Stimulated activated CD8-positive, alpha-beta memory T cell treated with anti-CD3 and anti-CD28 coated beads, Interleukin-7, amount 100 ng/mL, for 1 hour (primary cell): ENCODE measurements around the gene ANKRD55.
"Not testable (repeated sequence)": the region's sequence is repeated elsewhere in the genome, so short reads cannot be mapped to it uniquely, and the experiment has no call there.

ENCODE experiments used
- DNase-seq, 2 donors: peaks; one replicate each; pipeline ENCODE4 v3.0.0-alpha.2; 2020; ENCODE audit warnings: low read depth in 2 of 2

Gene ANKRD55

GRCh38 chr5:56102889-56103288 is 130.2 kb downstream of the ANKRD55 start:
- no peak for DNase-seq

- not testable (repeated sequence) for DNase-seq
Measured at GRCh38 chr5:56102207-56102606, 130.9 kb downstream of the ANKRD55 start.

- DNase-seq = no peak
Measured at GRCh38 chr5:56101180-56101579, 131.9 kb downstream of the ANKRD55 start.

- DNase-seq = no peak
Measured at GRCh38 chr5:56100439-56101176, 132.5 kb downstream of the ANKRD55 start.

GRCh38 chr5:56099346-56099745 is 133.8 kb downstream of the ANKRD55 start:
- DNase-seq = no peak

GRCh38 chr5:56097055-56097454 is 136.1 kb downstream of the ANKRD55 start:
- DNase-seq = no peak

- no peak for DNase-seq
Measured at GRCh38 chr5:56095579-56096102, 137.5 kb downstream of the ANKRD55 start.

DNA sequence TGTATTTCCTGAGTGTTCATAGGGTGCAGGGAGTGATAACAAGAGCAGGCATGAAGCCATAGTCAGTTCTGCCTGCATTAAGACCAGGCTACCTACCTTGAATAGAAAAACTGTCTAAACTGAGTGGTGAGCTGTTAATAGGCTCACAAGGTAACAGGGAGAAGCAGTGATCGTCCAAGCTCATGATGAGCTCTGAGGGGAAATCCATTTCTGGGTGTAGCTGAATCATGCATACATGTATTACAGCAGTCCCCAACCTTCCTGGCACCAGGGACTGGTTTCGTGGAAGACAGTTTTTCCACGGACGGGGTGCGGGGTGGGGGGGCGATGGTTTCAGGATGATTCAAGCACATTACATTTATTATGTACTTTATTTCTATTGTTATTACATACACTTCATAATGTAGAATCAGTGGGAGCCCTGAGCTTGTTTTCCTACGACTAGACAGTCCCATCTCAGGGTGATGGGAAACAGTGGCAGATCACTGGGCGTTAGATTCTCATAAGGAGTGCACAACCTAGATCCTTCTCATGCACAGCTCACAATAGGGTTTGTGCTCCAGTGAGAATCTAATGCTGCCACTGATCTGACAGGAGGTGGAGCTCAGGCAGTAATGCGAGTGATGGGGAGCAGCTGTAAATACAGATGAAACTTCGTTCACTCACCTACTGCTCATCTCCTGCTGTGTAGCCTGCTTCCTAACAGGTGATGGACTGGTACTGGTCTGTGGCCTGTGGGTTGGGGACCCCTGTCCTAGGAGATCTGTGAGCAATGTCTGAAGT is 138.4 kb downstream of the ANKRD55 start:
- no peak for DNase-seq

GRCh38 chr5:56093970-56094369 is 139.2 kb downstream of the ANKRD55 start:
- no peak for DNase-seq

GRCh38 chr5:56092115-56092514 is 141.0 kb downstream of the ANKRD55 start:
- DNase-seq = no peak

DNA sequence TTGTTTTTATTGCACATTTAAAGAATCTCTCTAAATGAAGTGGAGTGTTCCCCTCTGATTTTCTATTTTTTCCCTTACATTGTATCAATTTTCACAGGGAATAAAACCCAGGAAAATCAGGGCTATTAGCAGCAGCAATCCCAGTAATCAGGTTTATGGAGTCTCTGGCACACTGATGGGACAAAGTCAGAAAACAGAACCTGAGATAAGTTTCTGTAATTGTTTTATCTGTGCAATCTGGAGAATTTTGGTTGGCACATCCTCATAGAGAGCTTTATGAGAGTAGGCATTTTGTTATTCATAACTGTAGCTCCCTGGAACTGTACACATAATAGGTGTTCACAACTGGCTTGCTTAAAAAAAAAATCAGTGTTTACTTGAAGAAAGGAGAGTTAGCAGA is 141.5 kb downstream of the ANKRD55 start:
- DNase-seq = no peak

- DNase-seq = no peak
Measured at GRCh38 chr5:56090793-56091460, 142.2 kb downstream of the ANKRD55 start.

DNA sequence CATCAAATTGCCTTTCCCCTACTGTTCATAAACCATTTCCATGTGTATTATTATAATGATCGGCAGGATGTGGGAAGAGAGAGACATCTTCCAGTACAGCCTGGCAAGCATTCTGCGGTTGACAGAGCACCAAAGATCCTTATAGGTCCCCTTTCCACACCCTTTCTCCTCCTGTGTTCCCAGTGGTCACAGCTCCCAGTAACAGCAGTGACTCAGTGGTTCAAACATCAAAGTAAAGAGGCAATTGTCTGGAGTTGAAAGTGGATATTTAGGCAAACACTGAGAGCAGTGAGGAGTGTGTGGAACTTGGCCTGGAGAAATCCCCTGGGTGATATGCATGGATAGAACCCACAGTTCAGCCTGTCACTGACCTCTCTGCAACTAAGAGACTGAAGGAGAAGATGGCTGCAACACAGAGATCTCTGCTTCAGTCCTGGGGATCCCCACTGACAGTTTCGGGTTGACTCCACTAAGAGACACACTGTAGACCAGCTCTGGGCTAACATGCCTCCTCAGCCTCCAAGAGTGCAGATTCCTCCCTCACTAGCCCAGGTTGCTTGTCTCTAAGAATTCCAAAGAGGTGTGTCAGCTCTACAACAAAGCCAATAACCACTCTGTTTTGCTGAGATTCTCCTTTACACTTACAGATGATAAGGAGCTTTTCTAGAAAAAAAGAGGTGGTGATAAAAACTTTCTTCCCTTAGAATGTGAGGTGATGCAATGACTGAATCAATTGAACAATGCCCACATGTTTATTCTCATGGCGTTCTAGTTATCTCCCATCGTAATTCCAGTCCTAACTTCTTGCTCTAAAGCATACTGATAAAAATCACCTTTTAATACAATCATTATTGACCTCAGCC is 143.9 kb downstream of the ANKRD55 start:
- no peak for DNase-seq

- no peak for DNase-seq
Measured at GRCh38 chr5:56088431-56088949, 144.6 kb downstream of the ANKRD55 start.

DNA sequence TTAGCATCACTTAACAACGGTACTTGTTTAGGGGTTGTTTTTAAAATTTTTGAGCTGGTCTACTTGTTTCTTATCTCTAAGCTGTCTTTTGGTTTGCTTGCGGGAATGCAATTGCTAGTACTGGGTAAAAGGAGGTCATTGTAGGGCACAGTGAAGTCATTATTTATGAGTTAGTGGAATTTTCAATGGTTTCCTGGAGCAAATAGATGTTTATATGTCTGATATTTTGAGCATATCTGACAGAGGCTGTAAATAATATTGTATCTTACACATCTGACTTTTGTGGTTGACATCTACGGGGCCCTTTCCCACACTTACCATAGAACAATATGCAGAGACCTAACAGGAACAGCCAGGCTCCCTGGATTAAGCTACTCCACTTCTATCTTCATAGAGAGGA is 147.9 kb downstream of the ANKRD55 start:
- no peak for DNase-seq

- DNase-seq = no peak
Measured at GRCh38 chr5:56083286-56083854, 149.8 kb downstream of the ANKRD55 start.

- not testable (repeated sequence) for DNase-seq
Measured at GRCh38 chr5:56081053-56081642, 152.0 kb downstream of the ANKRD55 start.

DNA sequence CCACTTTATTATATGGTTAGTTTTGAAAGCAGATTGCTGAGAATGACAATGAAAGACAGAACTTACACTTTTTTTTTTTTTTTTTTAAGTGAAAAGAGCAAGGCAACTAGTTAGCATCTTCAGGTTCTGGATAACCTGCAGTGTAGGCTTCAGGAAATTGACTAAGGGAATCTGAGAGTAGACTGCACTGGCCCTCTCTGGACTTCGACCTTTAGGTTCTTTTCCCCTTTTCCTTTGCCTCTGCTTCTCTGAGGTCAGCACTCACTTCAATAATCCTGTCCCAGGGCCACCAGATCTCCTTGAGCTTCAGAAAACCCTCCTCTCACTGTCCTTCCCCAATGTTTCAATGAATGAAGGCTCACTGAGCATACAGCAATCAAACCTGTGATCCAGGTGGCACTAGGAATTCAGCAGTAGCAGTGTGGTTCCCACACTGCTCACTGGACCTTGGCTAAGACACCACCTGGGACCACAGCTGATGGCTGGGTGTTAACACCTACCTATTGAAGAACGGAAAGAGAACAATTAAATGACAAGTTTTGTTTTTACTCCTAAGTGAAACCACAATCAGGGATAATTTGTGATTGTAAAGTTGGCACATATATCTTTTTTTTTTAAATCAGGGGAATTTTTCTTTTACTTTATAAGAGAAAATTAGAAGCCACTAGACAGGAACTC is 152.6 kb downstream of the ANKRD55 start:
- DNase-seq = no peak

DNA sequence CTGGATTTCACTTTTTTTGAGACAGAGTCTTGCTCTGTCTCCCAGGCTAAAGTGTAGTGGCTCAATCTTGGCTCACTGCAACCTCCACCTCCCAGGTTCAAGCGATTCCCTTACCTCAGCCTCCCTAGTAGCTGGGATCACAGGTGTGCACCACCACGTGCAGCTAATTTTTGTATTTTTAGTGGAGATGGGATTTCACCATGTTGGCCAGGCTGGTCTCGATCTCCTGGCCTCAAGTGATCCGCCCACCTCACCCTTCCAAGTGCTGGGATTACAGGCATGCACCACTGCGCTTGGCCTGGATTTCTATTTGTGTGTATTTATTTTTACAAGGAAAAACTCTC is 154.0 kb downstream of the ANKRD55 start:
- DNase-seq = not testable (repeated sequence)
